HG03354 (cell line): Measurements from ENCODE around the gene SGMS1.
A peak's percentile ranks its signal among the peaks of the same experiment; 100 is the strongest.
"Not testable (repeated sequence)": the region's sequence is repeated elsewhere in the genome, so short reads cannot be mapped to it uniquely, and the experiment has no call there.

Source experiments
- ATAC-seq: cut with Tn5 transposase; IDR thresholded peaks from one replicate; pipeline ENCODE4 v1.9.1; 2021; ENCODE audit warnings: mild to moderate bottlenecking; ENCODE audit not compliant: unreplicated experiment, poor library complexity, severe bottlenecking

Gene SGMS1

GRCh38 chr10:50367732-50368131, 256.0 kb downstream of the SGMS1 start:
- no peak for ATAC-seq

GRCh38 chr10:50366421-50366820, 257.3 kb downstream of the SGMS1 start:
- not testable (repeated sequence) for ATAC-seq

DNA sequence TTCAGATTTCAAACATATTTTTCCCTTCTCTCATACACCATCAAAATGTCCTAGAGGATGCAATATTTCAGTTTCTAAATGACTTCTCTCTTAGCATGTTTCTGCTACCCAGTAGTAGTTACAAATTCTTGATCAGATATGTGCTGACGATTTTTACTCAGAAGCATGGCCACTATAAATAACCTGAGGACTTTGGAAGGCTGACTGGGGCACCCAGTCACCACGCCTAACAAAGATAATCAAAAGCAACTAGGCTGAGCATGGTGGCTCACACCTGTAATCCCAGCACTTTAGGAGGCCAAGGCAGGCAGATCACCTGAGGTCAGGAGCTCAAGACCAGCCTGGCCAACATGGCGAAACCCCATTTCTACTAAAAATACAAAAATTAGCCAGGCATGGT, 259.0 kb downstream of the SGMS1 start:
- not testable (repeated sequence) for ATAC-seq

GRCh38 chr10:50362547-50363125, 261.1 kb downstream of the SGMS1 start:
- ATAC-seq = peak; percentile 84

DNA sequence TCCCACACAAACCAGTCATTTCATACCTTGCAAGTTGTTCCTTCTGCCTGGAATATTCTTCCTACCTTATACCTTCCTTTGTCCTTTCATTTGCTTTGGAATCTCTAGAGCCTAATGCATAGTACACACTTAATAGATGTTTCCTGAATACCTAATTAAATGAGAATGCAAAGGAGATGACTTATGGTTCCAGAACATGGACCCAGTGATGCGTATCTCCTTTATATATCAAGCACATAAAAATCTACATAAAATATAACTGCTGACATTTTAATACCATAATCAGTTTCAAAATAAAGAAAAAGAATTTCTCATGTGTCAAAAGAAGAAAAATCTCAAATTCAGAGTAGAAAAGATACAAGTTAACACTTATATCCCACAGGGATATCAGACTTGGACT, 261.8 kb downstream of the SGMS1 start:
- no peak for ATAC-seq

GRCh38 chr10:50360077-50360850, 263.5 kb downstream of the SGMS1 start:
- no peak for ATAC-seq

DNA sequence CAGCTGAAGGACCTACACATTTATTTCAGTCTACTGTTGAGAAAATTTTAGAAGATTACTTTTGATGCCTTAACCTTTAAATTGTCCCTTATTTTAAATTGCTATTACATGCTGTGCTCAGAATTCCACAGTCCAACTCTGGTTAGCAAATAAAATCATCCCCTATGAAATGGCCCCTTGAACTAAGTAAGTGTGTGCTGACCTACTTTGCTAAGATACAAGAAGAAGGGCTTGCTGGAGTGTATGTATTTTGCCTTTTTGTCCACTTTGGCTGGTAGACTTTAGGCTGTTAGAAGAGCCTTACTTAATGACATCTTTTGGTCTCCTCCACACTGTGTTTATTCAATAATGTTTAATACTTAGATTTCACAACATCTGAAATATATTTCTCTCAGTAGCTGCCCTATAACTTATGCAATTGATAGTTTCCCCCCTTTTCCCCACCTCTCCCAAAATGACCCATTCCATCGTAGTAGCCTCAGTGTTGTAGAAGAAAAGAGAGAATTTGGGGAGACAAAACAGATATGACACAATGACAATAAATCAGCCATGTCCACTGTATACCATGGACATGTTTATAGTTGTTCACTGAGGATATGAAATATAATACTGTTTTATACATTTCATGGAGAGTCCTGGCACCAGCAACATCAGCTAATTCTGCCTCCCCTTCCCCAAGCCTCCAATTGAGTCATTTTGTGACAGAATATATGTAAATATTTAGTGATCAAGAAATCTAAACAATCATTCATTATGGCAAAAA, 264.6 kb downstream of the SGMS1 start:
- no peak for ATAC-seq

DNA sequence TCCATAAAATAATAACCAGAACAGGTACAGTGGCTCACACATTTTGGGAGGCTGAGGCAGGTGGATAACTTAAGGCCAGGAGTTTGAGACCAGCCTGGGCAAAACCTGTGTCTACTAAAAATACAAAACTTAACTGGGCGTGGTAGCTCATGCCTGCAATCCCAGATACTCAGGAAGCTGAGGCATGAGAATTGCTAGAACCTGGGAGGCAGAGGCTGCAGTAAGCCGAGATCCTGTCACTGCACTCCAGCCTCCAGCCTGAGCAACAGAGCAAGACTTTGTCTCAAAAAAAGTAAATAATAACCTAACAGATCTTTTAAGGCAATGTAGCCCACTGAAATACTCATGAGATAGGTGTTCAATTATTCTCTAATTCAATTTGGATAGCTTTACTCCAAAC, 265.3 kb downstream of the SGMS1 start:
- ATAC-seq = no peak

- ATAC-seq = not testable (repeated sequence)
These were observed 267.3 kb downstream of the SGMS1 start for GRCh38 chr10:50356481-50356832.

DNA sequence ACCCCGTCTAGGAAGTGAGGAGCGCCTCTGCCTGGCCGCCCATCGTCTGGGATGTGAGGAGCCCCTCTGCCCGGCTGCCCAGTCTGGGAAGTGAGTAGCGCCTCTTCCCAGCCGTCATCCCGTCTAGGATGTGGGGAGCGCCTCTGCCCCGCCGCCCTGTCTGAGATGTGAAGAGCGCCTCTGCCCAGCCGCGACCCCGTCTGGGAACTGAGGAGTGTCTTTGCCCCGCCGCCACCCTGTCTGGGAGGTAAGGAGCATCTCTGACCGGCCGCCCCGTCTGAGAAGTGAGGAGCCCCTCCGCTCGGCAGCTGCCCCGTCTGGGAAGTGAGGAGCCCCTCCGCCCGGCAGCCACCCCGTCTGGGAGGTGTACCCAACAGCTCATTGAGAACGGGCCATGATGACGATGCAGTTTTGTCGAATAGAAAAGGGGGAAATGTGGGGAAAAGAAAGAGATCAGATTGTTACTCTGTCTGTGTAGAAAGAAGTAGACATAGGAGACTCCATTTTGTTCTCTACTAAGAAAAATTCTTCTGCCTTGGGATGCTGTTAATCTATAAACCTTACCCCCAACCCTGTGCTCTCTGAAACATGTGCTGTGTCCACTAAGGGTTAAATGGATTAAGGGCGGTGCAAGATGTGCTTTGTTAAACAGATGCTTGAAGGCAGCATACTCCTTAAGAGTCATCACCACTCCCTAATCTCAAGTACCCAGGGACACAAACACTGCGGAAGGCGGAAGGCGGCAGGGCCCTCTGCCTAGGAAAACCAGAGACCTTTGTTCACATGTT, 267.9 kb downstream of the SGMS1 start:
- not testable (repeated sequence) for ATAC-seq

DNA sequence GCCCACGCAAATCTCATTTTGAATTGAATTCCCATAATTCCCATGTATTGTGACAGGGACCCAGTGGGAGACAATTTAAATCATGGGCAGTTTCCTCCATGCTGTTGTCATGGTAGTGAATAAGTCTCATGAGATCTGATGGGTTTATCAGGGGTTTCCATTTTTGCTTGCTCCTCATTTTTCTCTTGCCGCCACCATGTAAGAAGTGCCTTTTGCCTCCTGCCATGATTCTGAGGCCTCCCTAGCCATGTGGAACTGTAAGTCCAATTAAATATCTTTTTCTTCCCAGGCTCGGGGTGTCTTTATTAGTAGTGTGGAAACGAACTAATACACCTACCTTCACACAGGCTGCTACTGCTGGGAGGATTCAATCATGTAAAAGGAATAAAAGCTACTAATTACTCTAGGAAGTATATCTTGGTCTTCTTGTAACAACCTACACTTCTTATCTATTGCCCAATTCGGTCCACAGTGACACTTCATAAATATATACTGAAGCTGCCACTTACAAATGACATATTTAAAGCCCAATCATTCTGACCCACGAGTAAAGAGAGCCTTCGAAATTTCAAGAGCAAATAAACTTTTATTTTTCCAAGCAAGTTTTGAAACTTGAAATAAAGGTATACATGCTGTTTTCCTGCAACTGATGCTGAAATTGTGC, 272.1 kb downstream of the SGMS1 start:
- no peak for ATAC-seq

DNA sequence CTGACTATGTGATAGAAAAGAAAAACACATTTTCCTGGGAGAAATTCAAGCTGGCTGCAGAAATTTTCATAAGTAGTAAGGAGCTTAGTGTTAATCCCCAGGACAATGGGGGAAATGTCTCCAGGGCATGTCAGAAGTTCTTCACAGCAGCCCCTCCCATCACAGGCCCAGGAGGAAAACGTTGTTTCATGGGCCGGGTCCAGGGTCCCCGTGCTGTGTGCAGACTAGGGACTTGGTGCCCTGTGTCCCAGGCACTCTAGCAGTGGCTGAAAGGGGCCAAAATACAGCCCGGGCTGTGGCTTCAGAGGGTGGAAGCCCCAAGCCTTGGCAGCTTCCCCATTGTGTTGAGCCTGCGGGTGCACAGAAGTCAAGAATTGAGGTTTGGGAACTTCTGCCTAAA, 273.4 kb downstream of the SGMS1 start:
- no peak for ATAC-seq

- no peak for ATAC-seq
These were observed 274.2 kb downstream of the SGMS1 start for GRCh38 chr10:50349554-50349953.

GRCh38 chr10:50347394-50347802, 276.4 kb downstream of the SGMS1 start:
- ATAC-seq = peak; percentile 90

GRCh38 chr10:50346942-50347341, 276.8 kb downstream of the SGMS1 start:
- peak; percentile 6 for ATAC-seq

GRCh38 chr10:50345545-50345944, 278.2 kb downstream of the SGMS1 start:
- ATAC-seq = no peak

GRCh38 chr10:50343702-50344331, 279.9 kb downstream of the SGMS1 start:
- ATAC-seq = no peak

- no peak for ATAC-seq
These were observed 281.8 kb downstream of the SGMS1 start for GRCh38 chr10:50341987-50342386.

GRCh38 chr10:50336140-50336539, 287.6 kb downstream of the SGMS1 start:
- ATAC-seq = no peak
